GM12878 (cell line): ENCODE measurements around the gene DHPS.

ENCODE experiments used
- CEBPB ChIP-seq, 2 experiments: fragments of 150-350 bp in 1 of 2; IDR thresholded peaks; 2 replicates each; pipeline ENCODE4 v1.6.1; 2012 to 2014; ENCODE audit warnings: low read depth in 2 of 2, low read length in 2 of 2, borderline replicate concordance in 1 of 2, inconsistent platforms in 1 of 2
- EZH2 ChIP-seq: IDR thresholded peaks from 2 replicates; pipeline ENCODE4 v1.6.1; 2012; ENCODE audit warnings: low read depth, mild to moderate bottlenecking, control low read depth, inconsistent platforms, low read length, borderline replicate concordance; ENCODE audit not compliant: control insufficient read depth
- MEF2A ChIP-seq: IDR thresholded peaks from 2 replicates; pipeline ENCODE4 v1.6.1; 2011; ENCODE audit warnings: low read depth, mild to moderate bottlenecking, low read length, moderate library complexity; ENCODE audit not compliant: insufficient read depth
- MYC ChIP-seq: IDR thresholded peaks from 2 replicates; pipeline ENCODE4 v1.6.1; 2011; ENCODE audit warnings: mild to moderate bottlenecking, low read length, moderate library complexity, inconsistent platforms; ENCODE audit not compliant: insufficient read depth, insufficient replicate concordance, insufficient read length, severe bottlenecking
- RAD21 ChIP-seq: IDR thresholded peaks from 2 replicates; pipeline ENCODE4 v1.6.1; 2011; ENCODE audit warnings: mild to moderate bottlenecking, low read depth, low read length, moderate library complexity; ENCODE audit not compliant: insufficient read depth
- SIN3A ChIP-seq: IDR thresholded peaks from 2 replicates; pipeline ENCODE4 v1.6.1; 2012; ENCODE audit warnings: low read depth, low read length, improper control_type of control experiment
- SMAD5 ChIP-seq: IDR thresholded peaks from 2 replicates; pipeline ENCODE4 v1.6.1; 2016; ENCODE audit warnings: antibody characterized with exemption, low read depth
- TAF1 ChIP-seq: IDR thresholded peaks from 2 replicates; pipeline ENCODE4 v1.6.1; 2011; ENCODE audit warnings: mild to moderate bottlenecking, low read depth, low read length, borderline replicate concordance
- YBX1 ChIP-seq: fragments of 450-650 bp; IDR thresholded peaks from 2 replicates; pipeline ENCODE4 v1.6.1; 2016; ENCODE audit warnings: antibody characterized with exemption
- ZNF274 ChIP-seq: IDR thresholded peaks from one replicate; pipeline ENCODE4 v1.8.0; 2011; ENCODE audit not compliant: insufficient read length, insufficient read depth
- TF ChIP-seq, protein P1 (sequence below), 3 experiments: IDR thresholded peaks in 2 of 3; conservative IDR thresholded peaks in 1 of 3; 2 replicates each; pipeline ENCODE4 v1.5.1; 2011; ENCODE audit warnings: low read depth in 3 of 3, low read length in 3 of 3, mild to moderate bottlenecking in 3 of 3, control low read depth in 2 of 3, moderate library complexity in 2 of 3, inconsistent platforms in 1 of 3, mixed read lengths in 1 of 3; ENCODE audit not compliant: control insufficient read depth in 2 of 3, insufficient read depth in 1 of 3; ENCODE audit errors: extremely low read depth in 1 of 3
- TF ChIP-seq, protein P2 (sequence below): fragments of 450-650 bp; IDR thresholded peaks from 2 replicates; pipeline ENCODE4 v1.6.1; 2017; ENCODE audit warnings: antibody characterized with exemption, mild to moderate bottlenecking, moderate library complexity
- TF ChIP-seq, protein P3 (sequence below): IDR thresholded peaks from 2 replicates; pipeline ENCODE4 v1.6.1; 2011; ENCODE audit warnings: low read depth, low read length, improper control_type of control experiment, borderline replicate concordance

- TF ChIP-seq EZH2 (no peak), SIN3A (no peak), MEF2A (no peak), TAF1 (no peak), RAD21 (no peak), CEBPB (IDR thresholded peaks at IDR 0.05; ENCODE audit: borderline replicate concordance in 1 of 2, low read depth in 2 of 2, low read length in 2 of 2) (no peak), ZNF274 (no peak), YBX1 (no peak), MYC (no peak), SMAD5 (no peak)
- TF ChIP-seq, protein P1, sequence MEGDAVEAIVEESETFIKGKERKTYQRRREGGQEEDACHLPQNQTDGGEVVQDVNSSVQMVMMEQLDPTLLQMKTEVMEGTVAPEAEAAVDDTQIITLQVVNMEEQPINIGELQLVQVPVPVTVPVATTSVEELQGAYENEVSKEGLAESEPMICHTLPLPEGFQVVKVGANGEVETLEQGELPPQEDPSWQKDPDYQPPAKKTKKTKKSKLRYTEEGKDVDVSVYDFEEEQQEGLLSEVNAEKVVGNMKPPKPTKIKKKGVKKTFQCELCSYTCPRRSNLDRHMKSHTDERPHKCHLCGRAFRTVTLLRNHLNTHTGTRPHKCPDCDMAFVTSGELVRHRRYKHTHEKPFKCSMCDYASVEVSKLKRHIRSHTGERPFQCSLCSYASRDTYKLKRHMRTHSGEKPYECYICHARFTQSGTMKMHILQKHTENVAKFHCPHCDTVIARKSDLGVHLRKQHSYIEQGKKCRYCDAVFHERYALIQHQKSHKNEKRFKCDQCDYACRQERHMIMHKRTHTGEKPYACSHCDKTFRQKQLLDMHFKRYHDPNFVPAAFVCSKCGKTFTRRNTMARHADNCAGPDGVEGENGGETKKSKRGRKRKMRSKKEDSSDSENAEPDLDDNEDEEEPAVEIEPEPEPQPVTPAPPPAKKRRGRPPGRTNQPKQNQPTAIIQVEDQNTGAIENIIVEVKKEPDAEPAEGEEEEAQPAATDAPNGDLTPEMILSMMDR (IDR thresholded peaks at IDR 0.05 in 2 of 3, conservative IDR thresholded peaks at IDR 0.05 in 1 of 3; ENCODE audit: control insufficient read depth in 2 of 3, extremely low read depth in 1 of 3, insufficient read depth in 1 of 3, low read depth in 3 of 3, low read length in 3 of 3), result no peak
- TF ChIP-seq, protein P2, sequence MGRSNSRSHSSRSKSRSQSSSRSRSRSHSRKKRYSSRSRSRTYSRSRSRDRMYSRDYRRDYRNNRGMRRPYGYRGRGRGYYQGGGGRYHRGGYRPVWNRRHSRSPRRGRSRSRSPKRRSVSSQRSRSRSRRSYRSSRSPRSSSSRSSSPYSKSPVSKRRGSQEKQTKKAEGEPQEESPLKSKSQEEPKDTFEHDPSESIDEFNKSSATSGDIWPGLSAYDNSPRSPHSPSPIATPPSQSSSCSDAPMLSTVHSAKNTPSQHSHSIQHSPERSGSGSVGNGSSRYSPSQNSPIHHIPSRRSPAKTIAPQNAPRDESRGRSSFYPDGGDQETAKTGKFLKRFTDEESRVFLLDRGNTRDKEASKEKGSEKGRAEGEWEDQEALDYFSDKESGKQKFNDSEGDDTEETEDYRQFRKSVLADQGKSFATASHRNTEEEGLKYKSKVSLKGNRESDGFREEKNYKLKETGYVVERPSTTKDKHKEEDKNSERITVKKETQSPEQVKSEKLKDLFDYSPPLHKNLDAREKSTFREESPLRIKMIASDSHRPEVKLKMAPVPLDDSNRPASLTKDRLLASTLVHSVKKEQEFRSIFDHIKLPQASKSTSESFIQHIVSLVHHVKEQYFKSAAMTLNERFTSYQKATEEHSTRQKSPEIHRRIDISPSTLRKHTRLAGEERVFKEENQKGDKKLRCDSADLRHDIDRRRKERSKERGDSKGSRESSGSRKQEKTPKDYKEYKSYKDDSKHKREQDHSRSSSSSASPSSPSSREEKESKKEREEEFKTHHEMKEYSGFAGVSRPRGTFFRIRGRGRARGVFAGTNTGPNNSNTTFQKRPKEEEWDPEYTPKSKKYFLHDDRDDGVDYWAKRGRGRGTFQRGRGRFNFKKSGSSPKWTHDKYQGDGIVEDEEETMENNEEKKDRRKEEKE, result no peak
- TF ChIP-seq, protein P3, sequence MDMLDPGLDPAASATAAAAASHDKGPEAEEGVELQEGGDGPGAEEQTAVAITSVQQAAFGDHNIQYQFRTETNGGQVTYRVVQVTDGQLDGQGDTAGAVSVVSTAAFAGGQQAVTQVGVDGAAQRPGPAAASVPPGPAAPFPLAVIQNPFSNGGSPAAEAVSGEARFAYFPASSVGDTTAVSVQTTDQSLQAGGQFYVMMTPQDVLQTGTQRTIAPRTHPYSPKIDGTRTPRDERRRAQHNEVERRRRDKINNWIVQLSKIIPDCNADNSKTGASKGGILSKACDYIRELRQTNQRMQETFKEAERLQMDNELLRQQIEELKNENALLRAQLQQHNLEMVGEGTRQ, result no peak
These were observed 34.2 kb upstream of the DHPS start for GRCh38 chr19:12715929-12716328.
